ENCODE measurements around the gene NFATC1.

Gene NFATC1

GRCh38 chr18:79510046-79510685, 114.4 kb downstream of the NFATC1 start:
- Histone ChIP-seq H2BK12ac (ENCODE audit: low read length) (peak overlapping the region; percentile 41), H4K91ac (ENCODE audit: low read depth, low read length, poor library complexity) (no peak overlapping the region), H3K9ac (ENCODE audit: low read depth, low read length, poor library complexity) (no peak overlapping the region), H4K8ac (ENCODE audit: low read depth, low read length) (no peak overlapping the region), H3K14ac (ENCODE audit: low read length) (no peak overlapping the region), H2BK15ac (ENCODE audit: low read length) (no peak overlapping the region), H2BK120ac (ENCODE audit: low read depth, low read length) (no peak overlapping the region), H3K23ac (ENCODE audit: low read depth, low read length, poor library complexity) (no peak overlapping the region), H3K27ac (replicated peaks; ENCODE audit: low read length) (no peak overlapping the region), H3K4me2 (ENCODE audit: insufficient read depth, low read length, poor library complexity, severe bottlenecking) (no peak overlapping the region), H3K36me3 (replicated peaks in 1 of 2; ENCODE audit: control insufficient read depth in 2 of 2, insufficient read depth in 2 of 2, low read length in 2 of 2) (no peaks in the 10 kb centered on the region), H3K27me3 (ENCODE audit: control insufficient read depth in 3 of 3, insufficient read depth in 3 of 3, low read depth in 1 of 3, low read length in 3 of 3) (peaks cover 0 to 15% (median 0%) of the 10 kb centered on the region in 3 experiments), H2AFZ (ENCODE audit: low read length) (no peak overlapping the region), H2BK5ac (ENCODE audit: low read length) (no peak overlapping the region), H2AK5ac (ENCODE audit: low read depth, low read length) (no peak overlapping the region), H3K4ac (ENCODE audit: low read length) (no peak overlapping the region), H3K4me1 (ENCODE audit: control insufficient read depth in 2 of 2, insufficient read depth in 1 of 2, low read depth in 1 of 2, low read length in 2 of 2) (peaks cover 3 to 17% of the 10 kb centered on the region in 2 donors), H3K79me1 (ENCODE audit: low read depth, low read length) (peaks cover 4% of the 10 kb centered on the region), H3K18ac (ENCODE audit: low read length) (no peak overlapping the region), H3K4me3 (ENCODE audit: low read length in 2 of 2) (no peak overlapping the region), H3K9me3 (replicated peaks in 1 of 2; ENCODE audit: control insufficient read depth in 2 of 2, insufficient read depth in 1 of 2, low read depth in 1 of 2, low read length in 2 of 2) (peaks cover 0 to 3% of the 10 kb centered on the region in 2 donors)
- no peak for DNase-seq (ENCODE audit: low spot score)
- WGBS, 2 donors (ENCODE audit: extremely low coverage in 2 of 2, insufficient read length in 2 of 2, insufficient replicate concordance in 1 of 2): no CpG with 5 or more reads among the region's 20 CpGs

- Histone ChIP-seq H3K14ac (ENCODE audit: low read length) (no peak overlapping the region), H2AFZ (ENCODE audit: low read length) (no peak overlapping the region), H3K27me3 (ENCODE audit: control insufficient read depth in 3 of 3, insufficient read depth in 3 of 3, low read depth in 1 of 3, low read length in 3 of 3) (peaks cover 0 to 15% (median 0%) of the 10 kb centered on the region in 3 experiments), H3K4me2 (ENCODE audit: insufficient read depth, low read length, poor library complexity, severe bottlenecking) (no peak overlapping the region), H3K79me1 (ENCODE audit: low read depth, low read length) (peaks cover 4% of the 10 kb centered on the region), H3K18ac (ENCODE audit: low read length) (peak overlapping the region; percentile 36), H2BK15ac (ENCODE audit: low read length) (peak overlapping the region; percentile 71), H2BK120ac (ENCODE audit: low read depth, low read length) (no peak overlapping the region), H2BK12ac (ENCODE audit: low read length) (peak overlapping the region; percentile 41), H4K8ac (ENCODE audit: low read depth, low read length) (no peak overlapping the region), H3K36me3 (replicated peaks in 1 of 2; ENCODE audit: control insufficient read depth in 2 of 2, insufficient read depth in 2 of 2, low read length in 2 of 2) (no peaks in the 10 kb centered on the region), H3K4me1 (ENCODE audit: control insufficient read depth in 2 of 2, insufficient read depth in 1 of 2, low read depth in 1 of 2, low read length in 2 of 2) (peaks cover 3 to 17% of the 10 kb centered on the region in 2 donors), H4K91ac (ENCODE audit: low read depth, low read length, poor library complexity) (no peak overlapping the region), H2AK5ac (ENCODE audit: low read depth, low read length) (no peak overlapping the region), H3K9ac (ENCODE audit: low read depth, low read length, poor library complexity) (no peak overlapping the region), H3K4ac (ENCODE audit: low read length) (no peak overlapping the region), H3K4me3 (ENCODE audit: low read length in 2 of 2) (no peak overlapping the region), H2BK5ac (ENCODE audit: low read length) (no peak overlapping the region), H3K23ac (ENCODE audit: low read depth, low read length, poor library complexity) (no peak overlapping the region), H3K9me3 (replicated peaks in 1 of 2; ENCODE audit: control insufficient read depth in 2 of 2, insufficient read depth in 1 of 2, low read depth in 1 of 2, low read length in 2 of 2) (peaks cover 0 to 3% of the 10 kb centered on the region in 2 donors), H3K27ac (replicated peaks; ENCODE audit: low read length) (no peak overlapping the region)
- DNase-seq (ENCODE audit: low spot score): no peak
- no CpG with 5 or more reads among the region's 36 CpGs for WGBS, 2 donors (ENCODE audit: extremely low coverage in 2 of 2, insufficient read length in 2 of 2, insufficient replicate concordance in 1 of 2)
Observed at GRCh38 chr18:79510731-79511241, 115.1 kb downstream of the NFATC1 start.

GRCh38 chr18:79511271-79511670, 115.5 kb downstream of the NFATC1 start:
- Histone ChIP-seq H2BK120ac (ENCODE audit: low read depth, low read length) (no peak overlapping the region), H3K36me3 (replicated peaks in 1 of 2; ENCODE audit: control insufficient read depth in 2 of 2, insufficient read depth in 2 of 2, low read length in 2 of 2) (no peaks in the 10 kb centered on the region), H3K18ac (ENCODE audit: low read length) (peak overlapping the region; percentile 81), H2BK12ac (ENCODE audit: low read length) (no peak overlapping the region), H3K79me1 (ENCODE audit: low read depth, low read length) (peaks cover 4% of the 10 kb centered on the region), H3K4me1 (ENCODE audit: control insufficient read depth in 2 of 2, insufficient read depth in 1 of 2, low read depth in 1 of 2, low read length in 2 of 2) (peaks cover 3 to 17% of the 10 kb centered on the region in 2 donors), H3K4me2 (ENCODE audit: insufficient read depth, low read length, poor library complexity, severe bottlenecking) (no peak overlapping the region), H3K23ac (ENCODE audit: low read depth, low read length, poor library complexity) (peak overlapping the region; percentile 44), H3K14ac (ENCODE audit: low read length) (peak overlapping the region; percentile 97), H4K8ac (ENCODE audit: low read depth, low read length) (no peak overlapping the region), H3K4ac (ENCODE audit: low read length) (peak overlapping the region; percentile 10), H3K27me3 (ENCODE audit: control insufficient read depth in 3 of 3, insufficient read depth in 3 of 3, low read depth in 1 of 3, low read length in 3 of 3) (peaks cover 0 to 15% (median 0%) of the 10 kb centered on the region in 3 experiments), H3K9ac (ENCODE audit: low read depth, low read length, poor library complexity) (no peak overlapping the region), H2BK15ac (ENCODE audit: low read length) (peak overlapping the region; percentile 9), H4K91ac (ENCODE audit: low read depth, low read length, poor library complexity) (no peak overlapping the region), H3K4me3 (ENCODE audit: low read length in 2 of 2) (no peak overlapping the region), H2AK5ac (ENCODE audit: low read depth, low read length) (peak overlapping the region; percentile 89), H3K27ac (replicated peaks; ENCODE audit: low read length) (no peak overlapping the region), H3K9me3 (replicated peaks in 1 of 2; ENCODE audit: control insufficient read depth in 2 of 2, insufficient read depth in 1 of 2, low read depth in 1 of 2, low read length in 2 of 2) (peaks cover 0 to 3% of the 10 kb centered on the region in 2 donors), H2AFZ (ENCODE audit: low read length) (no peak overlapping the region), H2BK5ac (ENCODE audit: low read length) (no peak overlapping the region)
- WGBS, 2 donors (ENCODE audit: extremely low coverage in 2 of 2, insufficient read length in 2 of 2, insufficient replicate concordance in 1 of 2): no CpG with 5 or more reads among the region's 21 CpGs
- no peak for DNase-seq (ENCODE audit: low spot score)

- Histone ChIP-seq H3K4me3 (ENCODE audit: low read length in 2 of 2) (no peak overlapping the region), H2AFZ (ENCODE audit: low read length) (no peak overlapping the region), H2BK15ac (ENCODE audit: low read length) (peak overlapping the region; percentile 9), H2BK12ac (ENCODE audit: low read length) (no peak overlapping the region), H3K4me1 (ENCODE audit: control insufficient read depth in 2 of 2, insufficient read depth in 1 of 2, low read depth in 1 of 2, low read length in 2 of 2) (peaks cover 2 to 15% of the 10 kb centered on the region in 2 donors), H3K18ac (ENCODE audit: low read length) (peak overlapping the region; percentile 83), H3K36me3 (replicated peaks in 1 of 2; ENCODE audit: control insufficient read depth in 2 of 2, insufficient read depth in 2 of 2, low read length in 2 of 2) (no peaks in the 10 kb centered on the region), H4K91ac (ENCODE audit: low read depth, low read length, poor library complexity) (no peak overlapping the region), H3K79me1 (ENCODE audit: low read depth, low read length) (peaks cover 4% of the 10 kb centered on the region), H2AK5ac (ENCODE audit: low read depth, low read length) (peak overlapping the region; percentile 89), H2BK120ac (ENCODE audit: low read depth, low read length) (no peak overlapping the region), H3K4me2 (ENCODE audit: insufficient read depth, low read length, poor library complexity, severe bottlenecking) (no peak overlapping the region), H3K14ac (ENCODE audit: low read length) (no peak overlapping the region), H2BK5ac (ENCODE audit: low read length) (no peak overlapping the region), H3K4ac (ENCODE audit: low read length) (peak overlapping the region; percentile 10), H3K9ac (ENCODE audit: low read depth, low read length, poor library complexity) (peak overlapping the region; percentile 30), H3K9me3 (replicated peaks in 1 of 2; ENCODE audit: control insufficient read depth in 2 of 2, insufficient read depth in 1 of 2, low read depth in 1 of 2, low read length in 2 of 2) (peaks cover 0 to 3% of the 10 kb centered on the region in 2 donors), H3K23ac (ENCODE audit: low read depth, low read length, poor library complexity) (peak overlapping the region; percentile 44), H3K27me3 (ENCODE audit: control insufficient read depth in 3 of 3, insufficient read depth in 3 of 3, low read depth in 1 of 3, low read length in 3 of 3) (peaks cover 0 to 15% (median 0%) of the 10 kb centered on the region in 3 experiments), H3K27ac (replicated peaks; ENCODE audit: low read length) (no peak overlapping the region), H4K8ac (ENCODE audit: low read depth, low read length) (peak overlapping the region; percentile 17)
- no CpG with 5 or more reads among the region's 32 CpGs for WGBS, 2 donors (ENCODE audit: extremely low coverage in 2 of 2, insufficient read length in 2 of 2, insufficient replicate concordance in 1 of 2)
- no peak for DNase-seq (ENCODE audit: low spot score)
Observed at GRCh38 chr18:79511671-79512301, 116.1 kb downstream of the NFATC1 start.

Data from neuronal stem cell (in vitro differentiated cells).